Suprapubic skin (tissue), 4 donors: ENCODE measurements around the gene PLIN4.

Source experiments
- CTCF ChIP-seq, 2 donors: fragments of 200-600 bp in 1 of 2; fragments of 450-650 bp in 1 of 2; sonication (generic) in 1 of 2; IDR thresholded peaks; one replicate each; pipeline ENCODE4 v1.5.1; 2016 to 2019; ENCODE audit warnings: antibody characterized with exemption in 2 of 2, mild to moderate bottlenecking in 1 of 2, moderate library complexity in 1 of 2
- EP300 ChIP-seq: sonication (generic); formaldehyde crosslinking; IDR thresholded peaks from one replicate; pipeline ENCODE4 v1.6.1; 2017; ENCODE audit warnings: antibody characterized with exemption
- POLR2A ChIP-seq, 2 donors: fragments of 450-650 bp; IDR thresholded peaks; one replicate each; pipeline ENCODE4 v1.6.1; 2017; ENCODE audit warnings: antibody characterized with exemption in 2 of 2, mild to moderate bottlenecking in 2 of 2, moderate library complexity in 2 of 2
- POLR2AphosphoS5 ChIP-seq, 3 donors: sonication (generic); formaldehyde crosslinking; IDR thresholded peaks; one replicate each; pipeline ENCODE4 v1.6.1; 2017; ENCODE audit warnings: antibody characterized with exemption in 3 of 3

GRCh38 chr19:4539693-4540581 is 21.7 kb upstream of the PLIN4 start, which contains the start of gene LRG1:
- no peak for TF ChIP-seq EP300
- TF ChIP-seq POLR2AphosphoS5 (IDR thresholded peaks at IDR 0.05), result no peak
- no peak for TF ChIP-seq CTCF (IDR thresholded peaks at IDR 0.05)
- no peak for TF ChIP-seq POLR2A (IDR thresholded peaks at IDR 0.05)
